SH-SY5Y (cell line): ENCODE measurements around the gene PRDM7.

Experiments used
- GATA2 ChIP-seq: IDR thresholded peaks from 2 replicates; pipeline ENCODE4 v1.6.1; 2011; ENCODE audit warnings: mild to moderate bottlenecking, low read depth, low read length
- GATA3 ChIP-seq: IDR thresholded peaks from 2 replicates; pipeline ENCODE4 v1.6.1; 2011; ENCODE audit warnings: low read depth, mild to moderate bottlenecking, low read length, moderate library complexity

- TF ChIP-seq GATA3 (no peak), GATA2 (no peak)
Observed at GRCh38 chr16:90048347-90048722, 28.8 kb downstream of the PRDM7 start.
